HCT116 (cell line): ENCODE results near the gene AGPAT2. TPM values are rescaled to one million over a fixed set of nuclear protein-coding genes. Genes with fewer than 3 reads are reported as not detected.

Experiments
- ATAC-seq: fragments of 200-7000 bp; cut with Tn5 transposase; 2 replicates; pipeline ENCODE4 v1.9.1; 2020; ENCODE audit warnings: mild to moderate bottlenecking, moderate library complexity
- BruUV-seq: library from RNA; stranded (reverse); fragments of 400-500 nt; replicated peaks from 2 replicates; lab custom pipeline; 2021; lab: Mats Ljungman, UMichigan
- CTCF ChIA-PET: fragments of 300-600 bp; sonication (Branson Sonifier 250); formaldehyde crosslinking; loops from one replicate; lab custom pipeline; 2021; ENCODE audit warnings: antibody characterized with exemption; lab: Charles Lee
- POLR2A ChIA-PET: fragments of 300-600, 350-600 bp; sonication (Branson Sonifier 250); formaldehyde crosslinking; loops from one replicate; lab custom pipeline; 2021; ENCODE audit warnings: antibody characterized with exemption; lab: Charles Lee
- RAD21 ChIA-PET, 2 experiments: fragments of 300-600 bp; sonication (Branson Sonifier 250); formaldehyde crosslinking; loops; one replicate each; lab custom pipeline; 2023; ENCODE audit warnings: low total read pairs in 2 of 2; ENCODE audit not compliant: uncharacterized antibody in 2 of 2, unreplicated experiment in 2 of 2, low non-redundant PET in 1 of 2; lab: Charles Lee
- DNase-seq: peaks from one replicate; pipeline ENCODE4 v3.0.0-alpha.2; 2010; ENCODE audit warnings: low read depth, low spot score
- H2AFZ ChIP-seq: fragments of 200-600 bp; shearing (Covaris generic), sonication (generic); 2 replicates; pipeline ENCODE4 v1.6.1; 2017; ENCODE audit warnings: low read depth, mixed run types, mixed read lengths, antibody characterized with exemption, low read length; ENCODE audit not compliant: poor library complexity, severe bottlenecking
- H3K27ac ChIP-seq: 2 replicates; pipeline ENCODE4 v1.5.1; 2012; ENCODE audit warnings: low read depth, low read length
- H3K27me3 ChIP-seq: fragments of 200-600 bp; sonication (generic); 2 replicates; pipeline ENCODE4 v1.6.1; 2016; ENCODE audit warnings: mixed run types, low read length, mixed read lengths; ENCODE audit not compliant: insufficient read depth
- H3K36me3 ChIP-seq, 2 experiments: fragments of 200-500 bp in 1 of 2; fragments of 200-600 bp in 1 of 2; sonication (Bioruptor generic) in 1 of 2; sonication (generic) in 1 of 2; 2 replicates each; pipeline versions ENCODE4 v1.5.1 to v1.6.1; 2014 to 2016; ENCODE audit warnings: low read length in 2 of 2, inconsistent platforms in 1 of 2, mixed read lengths in 1 of 2, mixed run types in 1 of 2; ENCODE audit not compliant: insufficient read depth in 2 of 2, control insufficient read depth in 1 of 2
- H3K4me1 ChIP-seq, 2 experiments: fragments of 200-600 bp in 1 of 2; sonication (generic) in 1 of 2; 2 replicates each; pipeline versions ENCODE4 v1.5.1 to v1.6.1; 2012 to 2017; ENCODE audit warnings: low read length in 2 of 2, inconsistent platforms in 1 of 2, mild to moderate bottlenecking in 1 of 2, mixed read lengths in 1 of 2, mixed run types in 1 of 2, moderate library complexity in 1 of 2; ENCODE audit not compliant: insufficient read depth in 2 of 2, control insufficient read depth in 1 of 2
- H3K4me2 ChIP-seq: fragments of 200-600 bp; sonication (generic); 2 replicates; pipeline ENCODE4 v1.6.1; 2017; ENCODE audit warnings: mixed run types, low read length, mixed read lengths
- H3K4me3 ChIP-seq, 2 experiments: fragments of 200-600 bp in 1 of 2; sonication (generic) in 1 of 2; replicated peaks in 1 of 2; 2 replicates each; pipeline ENCODE4 v1.5.1; 2011 to 2016; ENCODE audit warnings: low read length in 2 of 2, control low read depth in 1 of 2, low read depth in 1 of 2, mild to moderate bottlenecking in 1 of 2, mixed read lengths in 1 of 2, mixed run types in 1 of 2
- H3K79me2 ChIP-seq: fragments of 200-600 bp; sonication (generic); 2 replicates; pipeline ENCODE4 v1.6.1; 2017; ENCODE audit warnings: mild to moderate bottlenecking, mixed run types, low read length, moderate library complexity, mixed read lengths; ENCODE audit not compliant: insufficient read depth
- H3K9ac ChIP-seq: fragments of 200-600 bp; sonication (generic); 2 replicates; pipeline ENCODE4 v1.6.1; 2016; ENCODE audit warnings: low read length, mixed read lengths
- H3K9me2 ChIP-seq: fragments of 200-600 bp; sonication (generic), shearing (Covaris generic); 2 replicates; pipeline ENCODE4 v1.6.1; 2017; ENCODE audit warnings: mixed run types, mild to moderate bottlenecking, moderate library complexity; ENCODE audit not compliant: insufficient read depth
- H3K9me3 ChIP-seq, 2 experiments: fragments of 200-500 bp in 1 of 2; fragments of 200-600 bp in 1 of 2; sonication (Bioruptor generic) in 1 of 2; sonication (generic) in 1 of 2; 2 replicates each; pipeline ENCODE4 v1.6.1; 2014 to 2017; ENCODE audit warnings: low read length in 2 of 2, mixed read lengths in 2 of 2, inconsistent platforms in 1 of 2, low read depth in 1 of 2, mild to moderate bottlenecking in 1 of 2, mixed run types in 1 of 2, moderate library complexity in 1 of 2; ENCODE audit not compliant: control insufficient read depth in 1 of 2, insufficient read depth in 1 of 2
- H4K20me1 ChIP-seq: fragments of 200-600 bp; sonication (generic), shearing (Covaris generic); 2 replicates; pipeline ENCODE4 v1.6.1; 2017; ENCODE audit warnings: mixed run types, mild to moderate bottlenecking, moderate library complexity; ENCODE audit not compliant: insufficient read depth
- SRF ChIP-seq: IDR thresholded peaks from 2 replicates; pipeline ENCODE4 v1.6.1; 2012; ENCODE audit warnings: low read depth
- ZFX ChIP-seq: fragments of 450-650 bp; IDR thresholded peaks from 2 replicates; pipeline ENCODE4 v1.6.1; 2017
- intact Hi-C: fragments of 100-400 bp; cut with micrococcal nuclease; formaldehyde crosslinking; loops from 2 replicates; pipeline ENCODE4 v1.10.0; 2022
- total RNA-seq: library from RNA; stranded (reverse); gene quantifications from one replicate; pipeline ENCODE4 v1.2.1, GENCODE V29; 2021; ENCODE audit not compliant: unreplicated experiment
- TF ChIP-seq, protein P1 (sequence below): IDR thresholded peaks from 2 replicates; pipeline ENCODE4 v1.6.1; 2012; ENCODE audit warnings: low read depth
- TF ChIP-seq, protein P2 (sequence below): IDR thresholded peaks from 2 replicates; pipeline ENCODE4 v1.6.1; 2012

AGPAT2 gene
- total RNA-seq, 1 experiment from 2014 or later: 86.0 TPM

DNA sequence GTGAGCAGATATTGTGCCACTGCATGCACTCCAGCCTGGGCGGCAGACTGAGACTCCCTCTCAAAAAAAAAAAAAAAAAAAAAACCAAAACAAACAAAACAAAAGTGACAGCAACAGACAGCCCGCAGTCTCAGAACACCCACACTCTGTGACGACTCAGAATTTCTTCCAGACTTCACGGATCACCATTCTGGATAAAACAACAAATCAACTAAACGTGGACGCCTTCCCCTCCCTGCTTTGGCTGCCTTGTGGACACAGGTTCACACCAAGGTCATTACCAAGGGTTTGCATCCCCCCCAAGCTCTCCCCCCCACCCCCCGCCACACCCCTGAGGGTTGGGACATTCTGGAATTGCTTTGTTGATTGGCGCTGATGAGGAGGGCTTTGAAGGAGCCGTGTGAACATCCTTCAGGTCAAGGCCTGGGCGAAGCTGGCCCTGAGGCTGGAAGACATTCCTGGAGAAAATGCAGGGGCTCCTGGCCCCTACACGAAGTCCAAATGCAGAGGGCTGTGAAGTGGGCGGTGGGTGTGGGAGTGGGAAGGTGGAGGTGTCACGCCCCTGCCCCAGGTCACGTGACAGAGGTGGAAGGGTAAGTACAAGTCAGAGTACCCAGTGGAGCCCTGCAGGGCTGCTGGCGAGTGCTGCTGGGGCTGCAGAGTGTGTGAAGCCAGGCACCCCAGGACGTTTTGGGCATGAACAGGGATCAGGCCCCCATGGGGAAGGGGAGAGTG lies 45.4 kb upstream of the AGPAT2 start (continued):
- TF ChIP-seq ZFX (no peak), SRF (no peak)

DNA sequence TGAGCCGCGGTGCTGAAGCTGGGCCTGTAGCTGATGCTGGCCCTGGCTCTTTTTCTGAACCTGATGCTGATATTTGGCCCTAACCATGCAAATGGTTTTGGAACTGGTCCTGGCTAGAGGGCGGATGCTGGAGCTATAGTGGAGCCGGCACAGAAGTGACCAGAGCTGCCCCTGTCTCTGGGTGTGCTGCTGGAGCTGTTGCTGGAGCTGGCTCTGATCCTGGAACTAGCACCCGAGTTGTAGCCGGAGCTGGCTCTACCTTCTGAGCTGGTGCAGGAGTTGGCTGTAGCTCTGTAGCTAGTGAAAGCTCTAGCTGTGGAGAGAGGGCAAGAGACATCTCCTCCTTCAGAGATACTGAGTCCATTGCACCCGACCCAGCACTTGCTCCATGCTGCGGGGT lies 42.7 kb upstream of the AGPAT2 start:
- H3K27me3 ChIP-seq: no peaks in the 10 kb centered on the region
- H3K4me2 ChIP-seq: peak overlapping the region; percentile 95; the same call in 1 of the 2 replicates
- intact Hi-C loops: loop anchor here (1.0 kb wide), 1 partner anchor 35 kb away; no protein-coding TSS in a partner anchor
- H3K27ac ChIP-seq: peak overlapping the region; percentile 97; the same call in 1 of the 2 replicates
- H3K36me3 ChIP-seq: peaks cover 6 to 28% of the 10 kb centered on the region in 2 experiments; a peak in 3 of 4 replicates
- peaks cover 45% of the 10 kb centered on the region for H3K79me2 ChIP-seq
- RAD21 ChIA-PET: interaction anchor here in 1 of 2 experiments (0.9 kb wide), 1 partner anchor 36 kb away, joined by 3 read pairs; no protein-coding TSS in a partner anchor
- peaks cover 19% of the 10 kb centered on the region; the same call in 1 of the 2 replicates for H4K20me1 ChIP-seq
- H2AFZ ChIP-seq: no peak overlapping the region
- no peaks in the 10 kb centered on the region for H3K9me2 ChIP-seq
- TF ChIP-seq, protein P1, sequence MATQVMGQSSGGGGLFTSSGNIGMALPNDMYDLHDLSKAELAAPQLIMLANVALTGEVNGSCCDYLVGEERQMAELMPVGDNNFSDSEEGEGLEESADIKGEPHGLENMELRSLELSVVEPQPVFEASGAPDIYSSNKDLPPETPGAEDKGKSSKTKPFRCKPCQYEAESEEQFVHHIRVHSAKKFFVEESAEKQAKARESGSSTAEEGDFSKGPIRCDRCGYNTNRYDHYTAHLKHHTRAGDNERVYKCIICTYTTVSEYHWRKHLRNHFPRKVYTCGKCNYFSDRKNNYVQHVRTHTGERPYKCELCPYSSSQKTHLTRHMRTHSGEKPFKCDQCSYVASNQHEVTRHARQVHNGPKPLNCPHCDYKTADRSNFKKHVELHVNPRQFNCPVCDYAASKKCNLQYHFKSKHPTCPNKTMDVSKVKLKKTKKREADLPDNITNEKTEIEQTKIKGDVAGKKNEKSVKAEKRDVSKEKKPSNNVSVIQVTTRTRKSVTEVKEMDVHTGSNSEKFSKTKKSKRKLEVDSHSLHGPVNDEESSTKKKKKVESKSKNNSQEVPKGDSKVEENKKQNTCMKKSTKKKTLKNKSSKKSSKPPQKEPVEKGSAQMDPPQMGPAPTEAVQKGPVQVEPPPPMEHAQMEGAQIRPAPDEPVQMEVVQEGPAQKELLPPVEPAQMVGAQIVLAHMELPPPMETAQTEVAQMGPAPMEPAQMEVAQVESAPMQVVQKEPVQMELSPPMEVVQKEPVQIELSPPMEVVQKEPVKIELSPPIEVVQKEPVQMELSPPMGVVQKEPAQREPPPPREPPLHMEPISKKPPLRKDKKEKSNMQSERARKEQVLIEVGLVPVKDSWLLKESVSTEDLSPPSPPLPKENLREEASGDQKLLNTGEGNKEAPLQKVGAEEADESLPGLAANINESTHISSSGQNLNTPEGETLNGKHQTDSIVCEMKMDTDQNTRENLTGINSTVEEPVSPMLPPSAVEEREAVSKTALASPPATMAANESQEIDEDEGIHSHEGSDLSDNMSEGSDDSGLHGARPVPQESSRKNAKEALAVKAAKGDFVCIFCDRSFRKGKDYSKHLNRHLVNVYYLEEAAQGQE: no peak
- TF ChIP-seq, protein P2, sequence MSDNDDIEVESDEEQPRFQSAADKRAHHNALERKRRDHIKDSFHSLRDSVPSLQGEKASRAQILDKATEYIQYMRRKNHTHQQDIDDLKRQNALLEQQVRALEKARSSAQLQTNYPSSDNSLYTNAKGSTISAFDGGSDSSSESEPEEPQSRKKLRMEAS: no peak
- TF ChIP-seq SRF: no peak
- TF ChIP-seq, all 23 proteins: peak for 0
- ATAC-seq: no peak
- TSS peak; percentile 52 for BruUV-seq
- ChIA-PET CTCF (interaction anchor here (1.1 to 1.4 kb wide), 3 partner anchors 16 to 61 kb away, joined by 3 read pairs; partner anchors contain the start of gene TMEM141), POLR2A (interaction anchor here (0.9 to 1.1 kb wide), 3 partner anchors 19 to 49 kb away, joined by 3 to 4 read pairs (median 4); no protein-coding TSS in a partner anchor)
- Histone ChIP-seq H3K4me3 (no peak overlapping the region), H3K9me3 (no peaks in the 10 kb centered on the region), H3K4me1 (peaks cover 13 to 34% of the 10 kb centered on the region in 2 experiments), H3K9ac (no peak overlapping the region)
- DNase-seq: no peak
